HepG2 (cell line): Measurements from ENCODE around the gene ZBTB46. TPM values are rescaled to one million over a fixed set of nuclear protein-coding genes. Genes with fewer than 3 reads are reported as not detected.

ENCODE experiments used
- ATAC-seq: fragments of 200-7000 bp; cut with Tn5 transposase; 3 replicates; pipeline ENCODE4 v1.9.1; 2020; ENCODE audit warnings: mild to moderate bottlenecking, moderate library complexity
- BruUV-seq: library from RNA; stranded (reverse); fragments of 400-500 nt; replicated peaks from 2 replicates; lab custom pipeline; 2021; lab: Mats Ljungman, UMichigan
- CTCF ChIA-PET: fragments of 300-600 bp; formaldehyde crosslinking; extraction: SDS; loops from one replicate; lab custom pipeline; 2021; ENCODE audit warnings: low total read pairs, inconsistent platforms, low intra/inter-chr PET ratio; lab: Yijun Ruan, JAX
- POLR2A ChIA-PET: fragments of 350-600 bp; sonication (Branson Sonifier 250); formaldehyde crosslinking; loops from one replicate; lab custom pipeline; 2020; ENCODE audit warnings: antibody characterized with exemption, inconsistent platforms; lab: Yijun Ruan, JAX
- DNase-seq: peaks from one replicate; pipeline ENCODE4 v3.0.0-alpha.2; 2015; ENCODE audit warnings: low spot score
- FAIRE-seq: peaks from 3 replicates; lab custom pipeline; 2011; peaks lifted over from hg19 to GRCh38; lab: Jason Lieb, UNC
- H2AFZ ChIP-seq: one replicate; pipeline ENCODE4 v1.6.1; 2011; ENCODE audit warnings: low read length, inconsistent platforms
- H3K27ac ChIP-seq: fragments of 300-600 bp; 3 replicates; pipeline ENCODE4 v1.8.0; 2011; ENCODE audit warnings: mixed run types, mild to moderate bottlenecking, mixed read lengths, low read length, inconsistent platforms; ENCODE audit not compliant: insufficient read depth; ENCODE audit errors: extremely low read length
- H3K27me3 ChIP-seq, 2 experiments: fragments of 200-600 bp in 1 of 2; 2 replicates in 1 of 2; 3 replicates in 1 of 2; pipeline versions ENCODE4 v1.6.0 to v1.8.0; 2011; ENCODE audit warnings: low read length in 2 of 2, mild to moderate bottlenecking in 2 of 2, moderate library complexity in 2 of 2, inconsistent platforms in 1 of 2; ENCODE audit not compliant: insufficient read depth in 2 of 2, control insufficient read depth in 1 of 2
- H3K36me3 ChIP-seq, 2 experiments: fragments of 200-600 bp in 1 of 2; replicated peaks in 1 of 2; 2 replicates in 1 of 2; 3 replicates in 1 of 2; pipeline versions ENCODE4 v1.5.1 to v1.8.0; 2011; ENCODE audit warnings: low read length in 2 of 2, inconsistent platforms in 1 of 2; ENCODE audit not compliant: insufficient read depth in 2 of 2, control insufficient read depth in 1 of 2
- H3K4me1 ChIP-seq: 2 replicates; pipeline ENCODE4 v1.5.1; 2012; ENCODE audit warnings: low read length, inconsistent platforms; ENCODE audit not compliant: insufficient read depth
- H3K4me2 ChIP-seq: 2 replicates; pipeline ENCODE4 v1.6.0; 2011; ENCODE audit warnings: low read depth, low read length, inconsistent platforms
- H3K4me3 ChIP-seq, 3 experiments: fragments of 200-600 bp in 1 of 3; sonication (generic), shearing (Covaris generic) in 1 of 3; replicated peaks in 1 of 3; 2 replicates each; pipeline ENCODE4 v1.5.1; 2011 to 2016; ENCODE audit warnings: low read length in 3 of 3, inconsistent platforms in 2 of 3, low read depth in 2 of 3, mild to moderate bottlenecking in 2 of 3, control low read depth in 1 of 3, mixed read lengths in 1 of 3; ENCODE audit not compliant: insufficient read depth in 1 of 3
- H3K79me2 ChIP-seq: one replicate; pipeline ENCODE4 v1.6.1; 2011; ENCODE audit warnings: low read length, inconsistent platforms; ENCODE audit not compliant: insufficient read depth
- H3K9ac ChIP-seq: 2 replicates; pipeline ENCODE4 v1.6.0; 2011; ENCODE audit warnings: mild to moderate bottlenecking, low read depth, low read length, inconsistent platforms; ENCODE audit not compliant: insufficient read depth
- H3K9me3 ChIP-seq: 2 replicates; pipeline ENCODE4 v1.5.1; 2012; ENCODE audit warnings: mild to moderate bottlenecking, low read length
- H4K20me1 ChIP-seq: 2 replicates; pipeline ENCODE4 v1.6.0; 2011; ENCODE audit warnings: inconsistent platforms, mild to moderate bottlenecking, low read length, moderate library complexity; ENCODE audit not compliant: insufficient read depth
- FLYWCH1 ChIP-seq: sonication (generic); formaldehyde crosslinking; IDR thresholded peaks from 2 replicates; pipeline ENCODE4 v1.8.1; 2023; ENCODE audit warnings: mild to moderate bottlenecking, missing genetic modification reagents
- FOXM1 ChIP-seq: sonication (generic); formaldehyde crosslinking; IDR thresholded peaks from 2 replicates; pipeline ENCODE4 v1.5.0; 2020; ENCODE audit warnings: missing genetic modification reagents
- FUBP1 ChIP-seq: sonication (generic); formaldehyde crosslinking; IDR thresholded peaks from 2 replicates; pipeline ENCODE4 v1.5.1; 2020; ENCODE audit warnings: missing genetic modification reagents, mild to moderate bottlenecking, borderline replicate concordance
- GLI4 ChIP-seq: sonication (generic); formaldehyde crosslinking; IDR thresholded peaks from 2 replicates; pipeline ENCODE4 v1.5.1; 2020; ENCODE audit warnings: missing genetic modification reagents, mild to moderate bottlenecking, moderate library complexity, borderline replicate concordance
- HMG20A ChIP-seq: IDR thresholded peaks from 2 replicates; pipeline ENCODE4 v1.6.1; 2016; ENCODE audit warnings: borderline replicate concordance
- HNRNPL ChIP-seq: fragments of 200-400 bp; formaldehyde crosslinking; IDR thresholded peaks from 2 replicates; pipeline ENCODE4 v1.6.1; 2017; ENCODE audit warnings: mild to moderate bottlenecking, low read depth, low read length
- IRF1 ChIP-seq: sonication (generic); formaldehyde crosslinking; IDR thresholded peaks from 2 replicates; pipeline ENCODE4 v1.4.0; 2020; ENCODE audit warnings: low read depth, mild to moderate bottlenecking, missing genetic modification reagents
- KMT2B ChIP-seq: IDR thresholded peaks from 2 replicates; pipeline ENCODE4 v1.6.1; 2016; ENCODE audit warnings: missing genetic modification reagents, missing compliant biosample characterization
- NFRKB ChIP-seq: fragments of 450-650 bp; IDR thresholded peaks from 2 replicates; pipeline ENCODE4 v1.6.1; 2017
- PRMT3 ChIP-seq: sonication (generic); formaldehyde crosslinking; IDR thresholded peaks from 2 replicates; pipeline ENCODE4 v1.8.1; 2022; ENCODE audit warnings: low read depth, mild to moderate bottlenecking, moderate library complexity, missing genetic modification reagents, borderline replicate concordance
- SAFB2 ChIP-seq: sonication (generic); formaldehyde crosslinking; IDR thresholded peaks from 2 replicates; pipeline ENCODE4 v1.5.1; 2020; ENCODE audit warnings: missing genetic modification reagents, low read depth, mild to moderate bottlenecking, borderline replicate concordance
- SYNCRIP ChIP-seq: fragments of 200-400 bp; formaldehyde crosslinking; IDR thresholded peaks from 2 replicates; pipeline ENCODE4 v1.6.1; 2018; ENCODE audit warnings: mild to moderate bottlenecking, low read depth, low read length; ENCODE audit not compliant: insufficient read depth
- YY1 ChIP-seq: IDR thresholded peaks from 2 replicates; pipeline ENCODE4 v1.6.1; 2011; ENCODE audit warnings: low read length, low read depth, moderate library complexity, mild to moderate bottlenecking; ENCODE audit not compliant: insufficient read depth, insufficient replicate concordance
- ZNF256 ChIP-seq: sonication (generic); formaldehyde crosslinking; conservative IDR thresholded peaks from 2 replicates; pipeline ENCODE4 v1.4.0; 2020; ENCODE audit warnings: missing genetic modification reagents
- ZNF468 ChIP-seq: sonication (generic); formaldehyde crosslinking; IDR thresholded peaks from 2 replicates; pipeline ENCODE4 v1.8.0; 2022; ENCODE audit warnings: mild to moderate bottlenecking, moderate library complexity, missing genetic modification reagents
- ZNF574 ChIP-seq: sonication (generic); formaldehyde crosslinking; IDR thresholded peaks from 2 replicates; pipeline ENCODE4 v1.4.0; 2020; ENCODE audit warnings: missing genetic modification reagents
- ZNF713 ChIP-seq: sonication (generic); formaldehyde crosslinking; IDR thresholded peaks from 2 replicates; pipeline ENCODE4 v1.4.0; 2020; ENCODE audit warnings: mild to moderate bottlenecking, missing genetic modification reagents
- ZSCAN31 ChIP-seq: sonication (generic); formaldehyde crosslinking; IDR thresholded peaks from 2 replicates; pipeline ENCODE4 v1.5.0; 2020; ENCODE audit warnings: low read depth, mild to moderate bottlenecking, missing genetic modification reagents
- WGBS: methylation state at CpG from one replicate; pipeline ENCODE4 v1.1.6; 2017; ENCODE audit warnings: low lambda C conversion rate; 5-methylcytosine and 5-hydroxymethylcytosine counted together
- in situ Hi-C: cut with HindIII; loops from 2 replicates; pipeline ENCODE4 v1.10.0; 2017; ENCODE audit warnings: low pct_unique_long_range_greater_than_20kb; ENCODE audit not compliant: extremely low pct_ligation_motif_present
- intact Hi-C: fragments of 100-400 bp; cut with micrococcal nuclease; formaldehyde crosslinking; loops from one replicate; pipeline ENCODE4 v1.10.0; 2022; ENCODE audit not compliant: unreplicated experiment
- polyA plus RNA-seq, 8 experiments: library from polyadenylated mRNA; depleted of rRNA in 3 of 8; stranded (reverse) in 7 of 8; unstranded in 1 of 8; fragments of >200 nt; fragmentation: Illumina TruSeq in 4 of 8; extraction: Trizol in 4 of 8; gene quantifications; 2 replicates each; pipeline versions ENCODE4 v1.2.1 to v1.2.3, GENCODE V29; 2011 to 2016; ENCODE audit warnings: low read depth in 4 of 8, missing spikeins in 1 of 8, mixed read lengths in 1 of 8; ENCODE audit not compliant: insufficient read depth in 1 of 8
- total RNA-seq, 5 experiments: library from RNA; depleted of rRNA; stranded (reverse); fragments of >200 nt; fragmentation: Illumina TruSeq; extraction: Trizol; gene quantifications; 2 replicates each; pipeline ENCODE4 v1.2.3, GENCODE V29; 2016; ENCODE audit warnings: low read depth in 1 of 5

The ZBTB46 gene
- total and polyA plus RNA-seq, 2 of the 13 experiments (the other 11 are each of a cell fraction or from before 2014, with no cell fraction given): 1.6 to 13.5 TPM

- CTCF ChIA-PET: no interaction called here
- Histone ChIP-seq H3K4me2 (peak overlapping the region; percentile 48; the same call in 1 of the 2 replicates), H3K27me3 (no peaks in the 10 kb centered on the region), H3K9me3 (no peaks in the 10 kb centered on the region), H3K79me2 (peaks cover 33% of the 10 kb centered on the region), H4K20me1 (no peaks in the 10 kb centered on the region), H2AFZ (no peak overlapping the region), H3K36me3 (peaks cover 30 to 46% of the 10 kb centered on the region in 2 experiments), H3K27ac (peak overlapping the region; percentile 93), H3K4me1 (peaks cover 40% of the 10 kb centered on the region), H3K9ac (no peak overlapping the region), H3K4me3 (peak overlapping the region in 1 of 3 experiments; percentile 32; a peak in 1 of 6 replicates)
- DNase-seq: no peak
- FAIRE-seq: peak; percentile 8
- in situ Hi-C loops: no loop called here
- no peak; the same call in 2 of the 3 replicates for ATAC-seq
- intact Hi-C loops: no loop called here
- POLR2A ChIA-PET: interaction anchor here (2.7 to 7.3 kb wide), 3 partner anchors 10 to 130 kb away, joined by 9 to 190 read pairs (median 56); partner anchors contain the start of genes ARFRP1, TPD52L2 and ZGPAT
- WGBS: 70% methylated on average over 24 of the region's 25 CpGs
- no TSS peak for BruUV-seq
- no peak for TF ChIP-seq IRF1
- TF ChIP-seq ZNF468 (CRISPR knock-in tag): no peak
- peak; percentile 93 for TF ChIP-seq HNRNPL
- 0 out of 2 replicates have a peak, but pooled peaks have one; percentile 56 for TF ChIP-seq FLYWCH1
- TF ChIP-seq GLI4 (CRISPR knock-in tag): 0 out of 2 replicates have a peak, but pooled peaks have one; percentile 32
- TF ChIP-seq ZNF713 (CRISPR knock-in tag): no peak
- TF ChIP-seq SAFB2: 0 out of 2 replicates have a peak, but pooled peaks have one; percentile 26
- TF ChIP-seq ZSCAN31 (CRISPR knock-in tag): no peak
- TF ChIP-seq KMT2B (CRISPR knock-in tag): no peak
- no peak for TF ChIP-seq ZNF256 (CRISPR knock-in tag)
- no peak for TF ChIP-seq HMG20A
- no peak for TF ChIP-seq NFRKB
- TF ChIP-seq ZNF574: no peak
- no peak for TF ChIP-seq PRMT3
- no peak for TF ChIP-seq SYNCRIP
- no peak for TF ChIP-seq FOXM1
- no peak for TF ChIP-seq YY1
- TF ChIP-seq FUBP1 (CRISPR knock-in tag): 0 out of 2 replicates have a peak, but pooled peaks have one; percentile 35
These were observed 96.7 kb downstream of the ZBTB46 start for GRCh38 chr20:63734111-63734945.
